Heart right ventricle (tissue), 16 donors: Measurements from ENCODE around the gene KANSL3. TPM values are rescaled to one million over a fixed set of nuclear protein-coding genes. Genes with fewer than 3 reads are reported as not detected.

ENCODE experiments used
- ATAC-seq, 8 donors: fragments of 200-7000 bp; cut with Tn5 transposase; one replicate each; pipeline ENCODE4 v1.9.1; 2020; ENCODE audit warnings: mild to moderate bottlenecking in 8 of 8, moderate library complexity in 8 of 8, moderate number of reproducible peaks in 1 of 8
- DNase-seq, 2 donors: peaks; one replicate each; pipeline ENCODE4 v3.0.0-alpha.2; 2020
- H3K27ac ChIP-seq, 10 donors: fragments of 200-600 bp; sonication (generic) in 2 of 10; one replicate each; pipeline versions ENCODE4 v1.5.0 to v1.8.0; 2020 to 2022; ENCODE audit warnings: mild to moderate bottlenecking in 3 of 10
- H3K27me3 ChIP-seq, 7 donors: fragments of 200-600 bp; one replicate each; pipeline ENCODE4 v1.8.0; 2021 to 2022; ENCODE audit warnings: mild to moderate bottlenecking in 2 of 7
- H3K36me3 ChIP-seq, 9 donors: fragments of 200-600 bp; sonication (generic) in 1 of 9; one replicate each; pipeline versions ENCODE4 v1.5.0 to v1.8.0; 2020 to 2022; ENCODE audit warnings: mild to moderate bottlenecking in 2 of 9
- H3K4me1 ChIP-seq, 9 donors: fragments of 200-600 bp; sonication (generic) in 1 of 9; one replicate each; pipeline versions ENCODE4 v1.5.0 to v1.8.0; 2020 to 2022; ENCODE audit warnings: mild to moderate bottlenecking in 4 of 9
- H3K4me3 ChIP-seq, 10 donors: fragments of 200-600 bp; sonication (generic) in 2 of 10; one replicate each; pipeline versions ENCODE4 v1.5.0 to v1.8.0; 2020 to 2022; ENCODE audit warnings: mild to moderate bottlenecking in 7 of 10, moderate library complexity in 2 of 10
- H3K9me3 ChIP-seq, 11 donors: fragments of 200-600 bp in 10 of 11; sonication (generic) in 2 of 11; one replicate each; pipeline versions ENCODE4 v1.5.0 to v1.8.0; 2013 to 2022; ENCODE audit warnings: mild to moderate bottlenecking in 2 of 11, control low read depth in 1 of 11, moderate library complexity in 1 of 11
- WGBS, 2 donors: extraction: QIAGEN DNeasy Blood & Tissue Kit; methylation state at CpG; one replicate each; pipeline ENCODE4 v1.1.7; 2013; ENCODE audit warnings: inconsistent platforms in 1 of 2; 5-methylcytosine and 5-hydroxymethylcytosine counted together
- intact Hi-C, 10 donors: fragments of 100-400 bp; cut with DNase I; formaldehyde crosslinking; loops; one replicate each; pipeline versions ENCODE4 v1.11.1 to v1.14.2; 2022
- polyA plus RNA-seq, 2 donors: library from polyadenylated mRNA; stranded (reverse); fragments of 200-250 nt; gene quantifications; one replicate each; pipeline ENCODE4 v1.2.3, GENCODE V29; 2013
- total RNA-seq, 10 donors: library from RNA; stranded (reverse); fragmentation: NEBNext Ultra II Directional in 3 of 10; extraction: Animal tissue kit (Norgen Biotek cat#: 25700) in 3 of 10; gene quantifications; one replicate each; pipeline versions ENCODE4 v1.2.1 to v1.2.4, GENCODE V29; 2021 to 2023
- TF ChIP-seq, protein P1 (sequence below), 9 donors: fragments of 200-600 bp; sonication (generic) in 2 of 9; IDR thresholded peaks; one replicate each; pipeline versions ENCODE4 v1.5.0 to v1.8.0; 2021 to 2022; ENCODE audit warnings: antibody characterized with exemption in 9 of 9, mild to moderate bottlenecking in 5 of 9, moderate library complexity in 1 of 9
- donor health status: Arrhythmogenic right ventricular cardiomyopathy.
- donor health status: ischemic (EF 13 %, LVEDD 7.1; RV severe dilation, severe dysfunction).
- donor health status: healthy with polysubstance abuse.
- donor health status: DM: no; HTN: yes; CAD: no.
- donor health status: DM: no; HTN: no; CAD: no.
- donor health status: ischemic (EF 25% LVEDD 6.9; RV normal size, moderate dysfunction).
- donor health status: ischemic (EF 25% LVEDD 5.7; RV mildly dilated, moderate dysfunction).
- donor health status: healthy.
- donor health status: DM: yes; HTN: yes; CAD: no.
- donor health status: Ischemic cardiomyopathy.
- donor health status: ischemic (EF 35%, LVEDD 5.7; RV mildly dilated, moderate dysfunction).
- donor health status: nonischemic (EF 11% LVEDD 7.7; RV severe dilation, severe dysfunction).
- donor health status: DM: yes; HTN: yes; CAD: no.
- donor health status: PGD.
- donor health status: ischemic (EF 29% LVEDD 5.4; RV normal size, mild dysfunction).
- donor health status: nonischemic (EF 23%, LVEDD 6.1; RV moderate dilation, normal function).

The KANSL3 gene
- total and polyA plus RNA-seq, 12 donors = 12.5 to 38.1 (median 30.4) TPM

DNA sequence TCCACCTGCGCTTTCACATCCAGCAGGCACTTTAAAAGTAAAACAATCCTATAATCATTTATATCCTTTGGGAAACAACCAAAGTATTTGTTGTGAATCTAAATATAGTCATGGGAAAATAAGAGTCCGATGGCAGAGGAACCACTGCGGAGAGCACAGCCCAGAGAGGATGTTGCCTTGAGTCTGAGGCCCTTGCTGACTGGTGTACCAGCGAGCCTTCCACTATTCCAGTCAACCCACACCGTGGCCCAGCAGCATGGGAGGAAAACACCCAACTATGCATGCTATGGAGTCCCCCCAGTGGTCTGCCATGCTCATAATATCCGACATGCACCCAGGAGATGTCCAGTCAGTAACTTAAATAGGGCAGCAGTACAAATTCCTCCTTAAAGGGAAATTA, 21.6 kb downstream of the KANSL3 start:
- ATAC-seq = peak in 2 of 8 donors; percentile 12 to 23
- TF ChIP-seq, protein P1, sequence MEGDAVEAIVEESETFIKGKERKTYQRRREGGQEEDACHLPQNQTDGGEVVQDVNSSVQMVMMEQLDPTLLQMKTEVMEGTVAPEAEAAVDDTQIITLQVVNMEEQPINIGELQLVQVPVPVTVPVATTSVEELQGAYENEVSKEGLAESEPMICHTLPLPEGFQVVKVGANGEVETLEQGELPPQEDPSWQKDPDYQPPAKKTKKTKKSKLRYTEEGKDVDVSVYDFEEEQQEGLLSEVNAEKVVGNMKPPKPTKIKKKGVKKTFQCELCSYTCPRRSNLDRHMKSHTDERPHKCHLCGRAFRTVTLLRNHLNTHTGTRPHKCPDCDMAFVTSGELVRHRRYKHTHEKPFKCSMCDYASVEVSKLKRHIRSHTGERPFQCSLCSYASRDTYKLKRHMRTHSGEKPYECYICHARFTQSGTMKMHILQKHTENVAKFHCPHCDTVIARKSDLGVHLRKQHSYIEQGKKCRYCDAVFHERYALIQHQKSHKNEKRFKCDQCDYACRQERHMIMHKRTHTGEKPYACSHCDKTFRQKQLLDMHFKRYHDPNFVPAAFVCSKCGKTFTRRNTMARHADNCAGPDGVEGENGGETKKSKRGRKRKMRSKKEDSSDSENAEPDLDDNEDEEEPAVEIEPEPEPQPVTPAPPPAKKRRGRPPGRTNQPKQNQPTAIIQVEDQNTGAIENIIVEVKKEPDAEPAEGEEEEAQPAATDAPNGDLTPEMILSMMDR (IDR thresholded peaks at IDR 0.05) = no peak
- H3K4me1 ChIP-seq = peaks cover 0 to 33% (median 12%) of the 10 kb centered on the region in 9 donors
- intact Hi-C loops = no loop called here
- H3K27me3 ChIP-seq = no peaks in the 10 kb centered on the region
- no peak overlapping the region for H3K4me3 ChIP-seq
- H3K9me3 ChIP-seq = no peaks in the 10 kb centered on the region
- no peak for DNase-seq
- peaks cover 0 to 99% (median 44%) of the 10 kb centered on the region in 9 donors for H3K36me3 ChIP-seq
- H3K27ac ChIP-seq = peak overlapping the region in 3 of 10 donors; percentile 28 to 86 (median 48)
- WGBS, 2 donors = 72 to 77% methylated on average over 6 of the region's 6 CpGs

DNA sequence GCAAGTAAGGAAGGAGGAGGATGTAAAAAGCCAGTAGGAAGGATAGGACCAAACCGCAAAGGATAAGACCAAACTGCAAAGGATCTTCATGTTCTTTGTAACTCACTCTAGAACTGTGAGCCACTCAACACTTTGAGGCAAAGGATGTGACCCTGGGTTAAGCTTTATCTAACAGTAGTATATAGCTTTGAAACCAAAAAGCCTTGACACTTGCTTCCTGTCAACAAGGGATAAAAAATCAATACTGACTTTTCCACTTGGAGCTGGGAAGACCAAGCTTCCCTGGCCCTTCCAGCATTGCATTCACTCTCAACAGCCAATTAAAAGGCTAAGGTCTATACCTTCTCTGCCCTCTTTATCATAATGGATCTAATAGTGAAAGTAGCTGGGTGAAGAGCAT, 22.0 kb downstream of the KANSL3 start:
- ATAC-seq (no peak), DNase-seq (no peak)
- Histone ChIP-seq H3K27ac (peak overlapping the region in 2 of 10 donors; percentile 48 to 86), H3K4me1 (peaks cover 0 to 33% (median 12%) of the 10 kb centered on the region in 9 donors), H3K36me3 (peaks cover 0 to 100% (median 48%) of the 10 kb centered on the region in 9 donors), H3K9me3 (no peaks in the 10 kb centered on the region), H3K4me3 (no peak overlapping the region), H3K27me3 (no peaks in the 10 kb centered on the region)
- WGBS, 2 donors = 73 to 87% methylated on average over 1 of the region's 1 CpG
- TF ChIP-seq, protein P1 (IDR thresholded peaks at IDR 0.05) = no peak
- intact Hi-C loops = no loop called here

DNA sequence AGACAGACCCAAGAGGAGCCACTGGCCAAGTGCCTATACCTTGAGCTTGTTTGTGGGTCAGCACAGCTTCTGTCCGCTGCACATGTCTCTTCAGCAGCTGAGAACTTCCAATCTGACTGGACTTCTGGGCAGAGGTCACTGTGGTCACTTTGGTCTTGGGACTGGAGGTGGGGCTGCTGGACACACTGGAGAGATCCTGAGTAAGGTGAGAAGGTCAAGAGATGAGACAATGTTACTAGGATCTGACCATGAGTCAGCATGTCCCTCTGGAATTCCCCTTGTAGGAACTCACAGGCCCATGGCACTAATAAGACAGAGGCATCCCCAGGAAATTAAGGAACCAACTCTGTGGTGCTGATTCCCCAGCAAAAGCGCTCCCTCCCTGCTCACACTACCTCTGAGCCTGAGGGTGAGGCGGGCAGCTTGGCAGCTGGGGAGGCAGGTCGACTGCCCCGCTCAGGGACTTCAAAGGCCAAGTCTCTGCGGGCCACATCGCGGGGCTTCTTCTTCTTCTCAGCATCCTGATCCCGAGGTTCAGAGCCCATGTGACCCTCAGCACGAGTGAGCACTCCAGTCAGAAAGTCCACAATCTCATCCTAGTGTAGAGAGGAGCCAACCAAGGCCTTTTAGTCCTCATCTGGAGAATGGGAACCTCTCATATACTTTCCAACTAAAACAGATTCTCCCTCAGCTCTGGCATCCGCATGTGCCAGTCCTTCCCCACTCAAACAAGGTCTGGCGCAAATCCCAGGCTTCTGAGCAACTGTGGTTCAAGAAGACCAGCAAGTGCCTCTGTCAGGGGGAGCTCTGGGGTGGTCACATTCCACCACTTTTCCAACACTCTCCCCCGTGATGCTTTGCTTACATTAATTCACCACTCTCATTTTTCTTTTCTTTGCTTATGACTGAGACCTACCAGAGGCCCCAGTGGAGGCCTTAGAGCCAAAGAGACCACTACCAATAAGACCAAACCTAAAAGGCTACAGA, 29.4 kb downstream of the KANSL3 start:
- H3K27ac ChIP-seq = peak overlapping the region in 3 of 10 donors; percentile 19 to 51 (median 45)
- H3K36me3 ChIP-seq = peaks cover 0 to 100% (median 94%) of the 10 kb centered on the region in 9 donors
- intact Hi-C loops = no loop called here

DNA sequence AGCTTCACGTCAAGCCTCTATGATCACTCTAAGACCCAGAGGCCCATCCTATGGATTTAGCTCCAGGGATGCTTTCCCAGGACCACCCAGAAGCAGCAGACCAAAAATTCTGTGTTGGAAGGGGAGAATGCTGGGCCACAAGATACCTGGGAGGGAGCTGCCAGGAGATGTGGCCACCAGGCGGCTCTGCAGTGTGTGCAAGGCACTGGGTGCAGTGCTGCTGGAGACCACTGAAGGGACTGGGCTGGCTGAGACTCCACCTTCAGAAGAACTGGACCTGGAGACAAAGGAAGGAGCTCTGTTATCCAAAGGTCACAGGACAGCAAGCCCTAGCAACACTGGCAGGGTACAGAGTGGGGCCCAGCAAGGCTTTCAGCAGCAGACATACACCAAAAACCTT, 34.0 kb downstream of the KANSL3 start:
- intact Hi-C loops = no loop called here
- no peak overlapping the region for H3K27ac ChIP-seq
- H3K27me3 ChIP-seq = no peaks in the 10 kb centered on the region
- WGBS, 2 donors = 93 to 97% methylated on average over 2 of the region's 2 CpGs
- peaks cover 0 to 45% (median 18%) of the 10 kb centered on the region in 9 donors for H3K4me1 ChIP-seq
- peaks cover 0 to 100% (median 85%) of the 10 kb centered on the region in 9 donors for H3K36me3 ChIP-seq
- TF ChIP-seq, protein P1 (IDR thresholded peaks at IDR 0.05) = no peak
- H3K4me3 ChIP-seq = no peak overlapping the region
- no peak for ATAC-seq
- DNase-seq = no peak
- no peaks in the 10 kb centered on the region for H3K9me3 ChIP-seq

More for the DNA sequence above, 29.4 kb downstream of the KANSL3 start:
- Histone ChIP-seq H3K27me3 (no peaks in the 10 kb centered on the region), H3K4me3 (no peak overlapping the region), H3K9me3 (no peaks in the 10 kb centered on the region), H3K4me1 (peaks cover 0 to 34% (median 20%) of the 10 kb centered on the region in 9 donors)
- no peak for DNase-seq
- peak in 3 of 8 donors; percentile 18 to 40 (median 21) for ATAC-seq
- TF ChIP-seq, protein P1 (IDR thresholded peaks at IDR 0.05) = no peak
- 89% methylated on average over 13 of the region's 13 CpGs for WGBS, 2 donors
